Stomach smooth muscle (tissue), 2 donors: ENCODE measurements around the gene SYP.
A peak's percentile ranks its signal among the peaks of the same experiment; 100 is the strongest.

Source experiments
- H3K27ac ChIP-seq: one replicate; pipeline ENCODE4 v1.7.0; 2013; ENCODE audit warnings: mild to moderate bottlenecking, low read length, inconsistent platforms
- H3K27me3 ChIP-seq, 2 donors: one replicate each; pipeline ENCODE4 v1.7.0; 2013; ENCODE audit warnings: low read length in 2 of 2; ENCODE audit not compliant: insufficient read depth in 2 of 2, control insufficient read depth in 1 of 2
- H3K36me3 ChIP-seq, 2 donors: one replicate each; pipeline ENCODE4 v1.7.0; 2013; ENCODE audit warnings: low read length in 2 of 2; ENCODE audit not compliant: control insufficient read depth in 2 of 2, insufficient read depth in 2 of 2
- H3K4me1 ChIP-seq: one replicate; pipeline ENCODE4 v1.7.0; 2013; ENCODE audit warnings: low read length; ENCODE audit not compliant: control insufficient read depth, insufficient read depth
- H3K4me3 ChIP-seq, 2 donors: one replicate each; pipeline ENCODE4 v1.7.0; 2013; ENCODE audit warnings: low read length in 2 of 2
- H3K9ac ChIP-seq, 2 donors: one replicate each; pipeline ENCODE4 v1.7.0; 2013; ENCODE audit warnings: low read length in 2 of 2, mild to moderate bottlenecking in 1 of 2
- H3K9me3 ChIP-seq, 2 donors: one replicate each; pipeline ENCODE4 v1.7.0; 2013; ENCODE audit warnings: low read length in 2 of 2; ENCODE audit not compliant: control insufficient read depth in 2 of 2
- donor health status: healthy.
- donor health status: Pancreatic carcinoma.

SYP gene

DNA sequence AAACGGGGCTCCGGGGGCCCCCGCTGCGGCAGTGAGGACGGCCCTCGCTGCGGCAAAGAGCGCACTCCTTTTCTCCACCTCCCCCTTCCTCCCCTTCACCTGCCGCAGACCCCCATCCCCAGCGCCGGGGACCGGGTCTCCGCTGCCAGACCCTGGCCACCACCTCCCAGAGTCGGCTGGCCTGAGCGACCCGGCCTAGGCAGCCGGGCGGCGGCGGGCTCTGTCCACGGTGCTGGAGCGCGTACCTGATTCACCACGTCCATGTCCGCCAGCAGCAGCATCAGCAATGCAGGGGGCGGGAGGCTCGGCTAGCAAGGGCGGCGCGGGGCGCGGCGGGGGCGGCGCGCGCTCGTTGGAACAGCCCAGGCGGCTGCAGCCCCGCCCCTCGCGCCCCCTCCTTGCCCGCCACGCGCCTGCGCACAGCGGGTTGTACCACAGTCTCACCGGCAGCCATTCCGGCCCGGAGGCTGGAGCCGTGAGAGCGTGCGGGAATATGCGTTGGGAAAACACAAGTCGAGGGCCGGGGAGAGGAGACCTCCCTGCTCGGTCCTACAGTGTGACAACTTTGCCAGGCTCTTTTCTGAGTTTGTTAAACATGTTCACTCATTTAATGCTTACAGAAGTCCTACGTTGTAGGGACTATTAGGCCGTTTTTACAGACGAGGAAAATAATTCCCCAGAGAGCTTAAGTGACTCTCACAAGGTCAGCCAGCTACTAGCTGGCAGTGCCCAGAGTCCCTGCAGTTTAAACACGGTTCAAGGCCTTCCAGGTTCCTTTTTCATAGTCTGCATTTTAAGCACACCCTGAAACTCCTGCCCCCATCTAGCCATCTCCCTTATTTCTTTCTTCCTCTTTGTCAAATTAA, at the start of gene SYP:
Gene SYP, minus strand, starts transcription at position 288 of the 866 bp plus-strand sequence. Its CDS starts 7 bp downstream, at position 281.
- Histone ChIP-seq H3K36me3 (no peaks in the 10 kb centered on the region), H3K27ac (no peak within 1 kb of the TSS), H3K4me3 (peak within 1 kb of the TSS; percentile 52 to 61), H3K4me1 (peaks cover 4% of the 10 kb centered on the region), H3K27me3 (peaks cover 0 to 4% of the 10 kb centered on the region in 2 donors), H3K9me3 (no peaks in the 10 kb centered on the region), H3K9ac (peak within 1 kb of the TSS; percentile 63 to 78)

DNA sequence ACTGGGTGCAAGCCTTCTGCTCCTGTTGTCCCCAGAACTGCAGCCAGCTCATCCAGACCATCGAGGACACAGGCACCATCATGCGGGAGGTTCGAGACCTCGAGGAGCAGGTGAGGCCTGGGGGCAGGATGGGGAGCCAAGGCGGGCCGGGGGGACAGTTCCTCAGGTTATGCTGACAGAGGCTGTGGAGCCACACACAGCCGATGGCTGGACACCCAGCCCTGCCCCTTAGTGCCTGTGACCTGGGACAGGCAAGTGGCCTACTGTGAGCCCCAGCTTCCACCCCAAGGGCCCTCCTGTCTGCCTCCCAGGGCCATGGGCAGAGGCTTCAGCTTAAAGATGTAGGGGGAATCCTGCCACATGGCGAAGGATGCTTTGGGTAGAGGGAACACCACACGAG, 49.6 kb upstream of the SYP start:
- peaks cover 0 to 7% of the 10 kb centered on the region in 2 donors for H3K36me3 ChIP-seq
- H3K27me3 ChIP-seq: peaks cover 0 to 5% of the 10 kb centered on the region in 2 donors
- no peak overlapping the region for H3K4me3 ChIP-seq
- H3K9me3 ChIP-seq: no peaks in the 10 kb centered on the region
- no peak overlapping the region for H3K9ac ChIP-seq
- H3K4me1 ChIP-seq: no peaks in the 10 kb centered on the region
- no peak overlapping the region for H3K27ac ChIP-seq

DNA sequence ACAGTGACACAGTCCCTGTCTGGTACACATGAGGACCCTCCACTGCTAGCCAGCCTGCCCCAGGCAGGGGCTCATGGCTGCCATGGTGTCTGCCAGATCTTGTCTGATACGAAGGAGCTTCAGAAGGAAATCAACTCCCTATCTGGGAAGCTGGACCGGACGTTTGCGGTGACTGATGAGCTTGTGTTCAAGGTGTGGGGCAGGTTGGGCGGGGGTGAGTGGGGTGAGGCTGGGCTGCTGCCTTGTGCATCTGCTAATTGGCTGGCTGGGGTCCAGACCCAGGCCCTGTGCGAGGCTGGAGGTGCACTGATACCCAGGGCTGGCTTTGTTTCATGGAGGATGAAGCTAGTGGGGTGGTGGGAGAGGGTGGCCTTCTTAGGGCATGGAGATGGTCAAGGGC, 49.1 kb upstream of the SYP start:
- H3K9me3 ChIP-seq: no peaks in the 10 kb centered on the region
- H3K4me3 ChIP-seq: no peak overlapping the region
- no peaks in the 10 kb centered on the region for H3K4me1 ChIP-seq
- H3K36me3 ChIP-seq: peaks cover 0 to 7% of the 10 kb centered on the region in 2 donors
- no peak overlapping the region for H3K27ac ChIP-seq
- peaks cover 0 to 5% of the 10 kb centered on the region in 2 donors for H3K27me3 ChIP-seq
- H3K9ac ChIP-seq: no peak overlapping the region

DNA sequence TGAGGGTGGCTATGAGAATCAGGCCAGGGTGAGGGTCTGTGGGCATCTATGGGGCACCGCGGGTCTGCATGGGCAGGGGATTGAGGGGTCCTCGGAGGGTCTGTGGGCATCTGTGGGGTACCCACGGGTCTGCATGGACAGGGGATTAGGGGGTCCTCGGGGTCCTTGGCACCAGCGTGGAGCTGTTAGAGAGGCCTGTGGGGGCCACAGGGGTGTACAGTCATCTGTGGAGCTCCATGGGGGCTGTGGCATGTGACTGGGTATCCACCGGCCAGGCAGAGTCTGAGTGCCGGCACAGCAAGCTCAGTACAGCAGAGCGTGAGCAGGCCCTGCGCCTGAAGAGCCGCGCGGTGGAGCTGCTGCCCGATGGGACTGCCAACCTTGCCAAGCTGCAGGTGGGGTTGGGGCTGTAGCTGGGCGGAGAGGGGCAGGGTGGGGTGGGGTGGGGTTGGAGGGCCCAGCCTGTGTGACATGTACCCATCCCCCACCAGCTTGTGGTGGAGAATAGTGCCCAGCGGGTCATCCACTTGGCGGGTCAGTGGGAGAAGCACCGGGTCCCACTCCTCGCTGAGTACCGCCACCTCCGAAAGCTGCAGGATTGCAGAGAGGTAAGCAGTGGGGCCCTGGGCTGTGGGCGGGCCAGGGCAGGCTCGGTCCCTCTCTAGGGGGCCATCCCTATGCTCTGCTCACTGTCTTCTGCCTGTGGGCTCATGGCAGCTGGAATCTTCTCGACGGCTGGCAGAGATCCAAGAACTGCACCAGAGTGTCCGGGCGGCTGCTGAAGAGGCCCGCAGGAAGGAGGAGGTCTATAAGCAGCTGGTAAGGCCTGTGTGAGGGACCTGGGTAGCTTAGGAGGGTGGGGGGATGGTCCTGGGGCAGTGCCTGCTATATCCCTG, 48.2 kb upstream of the SYP start:
- Histone ChIP-seq H3K9ac (no peak overlapping the region), H3K9me3 (no peaks in the 10 kb centered on the region), H3K4me1 (no peaks in the 10 kb centered on the region), H3K27me3 (peaks cover 0 to 5% of the 10 kb centered on the region in 2 donors), H3K4me3 (no peak overlapping the region), H3K36me3 (peaks cover 2 to 8% of the 10 kb centered on the region in 2 donors), H3K27ac (no peak overlapping the region)

DNA sequence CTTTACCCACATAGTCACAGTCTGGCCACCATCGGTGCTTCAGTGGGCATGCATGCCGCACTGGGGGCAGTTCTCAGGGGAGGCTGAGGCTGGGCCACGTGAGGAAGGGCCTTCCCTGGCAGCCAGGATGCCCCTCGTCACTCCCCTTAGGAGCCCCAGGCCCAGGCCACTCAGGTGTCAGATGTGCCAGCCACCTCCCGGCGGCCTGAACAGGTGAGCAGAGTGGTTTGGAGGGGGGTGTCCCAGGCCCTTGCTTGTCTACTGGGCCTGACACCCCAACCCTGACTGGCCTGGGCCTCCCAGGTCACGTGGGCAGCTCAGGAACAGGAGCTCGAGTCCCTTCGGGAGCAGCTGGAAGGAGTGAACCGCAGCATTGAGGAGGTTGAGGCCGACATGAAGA, 47.4 kb upstream of the SYP start:
- Histone ChIP-seq H3K4me3 (no peak overlapping the region), H3K9ac (no peak overlapping the region), H3K27ac (no peak overlapping the region), H3K9me3 (no peaks in the 10 kb centered on the region), H3K4me1 (no peaks in the 10 kb centered on the region), H3K27me3 (peaks cover 0 to 4% of the 10 kb centered on the region in 2 donors), H3K36me3 (peaks cover 2 to 10% of the 10 kb centered on the region in 2 donors)

DNA sequence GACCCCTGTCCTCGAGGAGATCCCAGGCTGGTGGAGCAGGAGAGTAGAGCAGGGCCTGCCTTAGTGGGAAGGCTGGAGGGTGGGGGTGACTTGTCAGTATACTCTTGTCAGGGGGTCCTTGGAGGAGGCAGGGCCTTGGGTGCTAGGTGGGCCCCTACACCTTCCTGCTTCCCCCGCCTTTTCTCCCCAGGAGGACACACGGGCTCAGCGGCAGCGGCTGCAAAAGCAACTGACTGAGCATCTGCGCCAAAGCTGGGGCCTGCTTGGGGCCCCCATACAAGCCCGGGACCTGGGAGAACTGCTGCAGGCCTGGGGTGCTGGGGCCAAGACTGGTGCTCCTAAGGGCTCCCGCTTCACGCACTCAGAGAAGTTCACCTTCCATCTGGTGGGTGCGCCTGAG, 46.5 kb upstream of the SYP start:
- Histone ChIP-seq H3K4me3 (no peak overlapping the region), H3K4me1 (no peaks in the 10 kb centered on the region), H3K27me3 (peaks cover 0 to 2% of the 10 kb centered on the region in 2 donors), H3K9ac (no peak overlapping the region), H3K36me3 (peaks cover 2 to 10% of the 10 kb centered on the region in 2 donors), H3K27ac (no peak overlapping the region), H3K9me3 (no peaks in the 10 kb centered on the region)

DNA sequence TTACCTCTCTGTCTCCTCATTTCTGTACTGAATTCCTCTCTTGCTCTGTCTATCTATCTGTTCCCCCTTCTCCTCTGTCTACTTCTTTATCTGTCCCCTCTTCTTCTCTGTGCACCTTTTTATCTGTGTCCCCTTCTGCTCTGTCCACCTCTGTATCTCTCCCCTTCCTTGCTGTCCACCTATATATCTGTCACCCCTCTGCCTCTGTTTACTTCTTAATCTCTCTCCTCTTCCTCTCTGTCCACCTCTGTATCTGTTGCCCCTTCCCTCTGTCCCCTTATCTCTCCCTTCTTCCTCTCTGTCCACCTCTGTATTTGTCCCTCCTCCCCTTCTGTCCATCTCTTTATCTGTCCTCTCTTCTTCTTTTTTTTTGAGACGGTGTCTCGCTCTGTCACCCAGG, 44.2 kb upstream of the SYP start:
- H3K4me3 ChIP-seq: no peak overlapping the region
- H3K27ac ChIP-seq: no peak overlapping the region
- no peaks in the 10 kb centered on the region for H3K9me3 ChIP-seq
- no peak overlapping the region for H3K9ac ChIP-seq
- no peaks in the 10 kb centered on the region for H3K4me1 ChIP-seq
- no peaks in the 10 kb centered on the region for H3K27me3 ChIP-seq
- peaks cover 2 to 10% of the 10 kb centered on the region in 2 donors for H3K36me3 ChIP-seq

DNA sequence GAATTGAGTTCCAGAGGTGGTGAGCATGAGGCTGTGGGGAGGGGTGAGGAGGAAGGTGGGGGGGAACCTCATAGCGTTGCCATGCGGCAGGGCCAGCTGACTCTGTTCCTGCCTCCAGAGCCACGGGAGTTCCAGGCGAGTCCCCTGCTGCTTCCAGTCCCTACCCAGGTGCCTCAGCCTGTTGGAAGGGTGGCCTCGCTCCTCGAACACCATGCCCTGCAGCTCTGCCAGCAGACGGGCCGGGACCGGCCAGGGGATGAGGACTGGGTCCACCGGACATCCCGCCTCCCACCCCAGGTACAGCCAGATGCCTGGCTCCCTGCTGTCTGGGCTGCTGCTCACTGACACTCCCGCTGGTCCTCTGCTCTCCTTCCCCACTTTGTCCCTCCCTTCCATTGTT, 43.2 kb upstream of the SYP start:
- peaks cover 2 to 10% of the 10 kb centered on the region in 2 donors for H3K36me3 ChIP-seq

DNA sequence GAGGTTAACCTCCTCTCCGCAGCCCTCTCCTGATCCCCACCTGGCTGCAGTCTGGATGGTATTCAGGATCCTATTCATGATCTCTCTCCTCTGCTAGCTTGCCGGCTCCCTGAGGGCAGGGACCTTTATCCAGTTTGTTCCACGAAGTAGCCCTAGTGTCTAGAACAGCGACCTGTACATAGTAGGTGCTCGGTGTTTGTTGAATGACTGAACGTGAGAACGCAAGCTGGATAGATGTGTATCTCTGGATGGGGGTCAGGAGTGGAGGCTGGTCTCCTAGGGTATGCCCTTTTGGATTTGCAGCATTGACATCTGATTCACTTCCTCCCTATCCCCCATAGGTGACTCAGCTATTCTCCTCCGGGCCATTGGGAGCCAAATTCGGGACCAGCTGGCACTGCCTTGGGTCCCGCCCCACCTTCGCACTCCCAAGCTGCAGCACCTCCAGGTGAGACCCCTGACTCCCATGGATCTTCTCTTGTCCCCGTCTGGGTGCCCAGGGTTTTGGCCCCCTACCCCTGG, 42.6 kb upstream of the SYP start:
- Histone ChIP-seq H3K4me1 (peaks cover 2% of the 10 kb centered on the region), H3K9me3 (no peaks in the 10 kb centered on the region), H3K36me3 (peaks cover 2 to 10% of the 10 kb centered on the region in 2 donors), H3K4me3 (no peak overlapping the region), H3K27ac (no peak overlapping the region), H3K9ac (no peak overlapping the region), H3K27me3 (no peaks in the 10 kb centered on the region)

More for the DNA sequence above, 43.2 kb upstream of the SYP start:
- Histone ChIP-seq H3K9me3 (no peaks in the 10 kb centered on the region), H3K27ac (no peak overlapping the region), H3K27me3 (no peaks in the 10 kb centered on the region), H3K4me1 (peaks cover 2% of the 10 kb centered on the region), H3K9ac (no peak overlapping the region), H3K4me3 (no peak overlapping the region)

DNA sequence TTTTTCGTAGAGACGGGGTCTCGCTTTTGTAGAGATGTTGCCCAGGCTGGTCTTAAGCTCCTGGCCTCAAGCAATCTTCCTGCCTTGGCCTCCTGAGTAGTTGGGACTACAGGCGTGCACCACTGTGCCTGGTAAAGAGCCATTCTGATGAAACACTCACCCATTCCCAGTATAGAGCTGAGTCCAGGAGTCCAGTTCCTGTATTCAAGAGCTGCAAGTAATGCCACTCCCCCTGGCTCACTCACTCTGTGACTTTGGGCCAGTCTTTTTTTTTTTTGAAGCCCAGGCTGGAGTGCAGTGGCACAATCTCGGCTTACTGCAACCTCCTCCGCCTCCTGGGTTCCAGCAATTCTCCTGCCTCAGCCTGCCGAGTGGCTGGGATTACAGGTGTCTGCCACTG, 38.7 kb upstream of the SYP start:
- H3K9me3 ChIP-seq: no peaks in the 10 kb centered on the region
- H3K27me3 ChIP-seq: no peaks in the 10 kb centered on the region
- H3K27ac ChIP-seq: no peak overlapping the region
- H3K9ac ChIP-seq: no peak overlapping the region
- H3K4me3 ChIP-seq: no peak overlapping the region
- H3K36me3 ChIP-seq: peaks cover 2 to 4% of the 10 kb centered on the region in 2 donors
- H3K4me1 ChIP-seq: peaks cover 7% of the 10 kb centered on the region
